ENCODE results near the gene CDH16. TPM values are rescaled to one million over a fixed set of nuclear protein-coding genes. Genes with fewer than 3 reads are reported as not detected.

Gene CDH16
- total RNA-seq, 1 donor from 2014 or later, result not detected

GRCh38 chr16:66908762-66909559 is 9.7 kb downstream of the CDH16 start:
- FAIRE-seq (no peak), DNase-seq (ENCODE audit: low read depth) (no peak)
- Histone ChIP-seq H4K20me1 (ENCODE audit: insufficient read depth, low read length) (no peaks in the 10 kb centered on the region), H3K4me1 (ENCODE audit: insufficient read depth, low read length) (no peaks in the 10 kb centered on the region), H3K79me2 (ENCODE audit: insufficient read depth, low read length) (no peaks in the 10 kb centered on the region), H2AFZ (ENCODE audit: low read depth, low read length) (no peak overlapping the region), H3K4me3 (ENCODE audit: insufficient read depth, low read depth, low read length) (no peak overlapping the region), H3K4me2 (ENCODE audit: low read length) (no peak overlapping the region), H3K27ac (ENCODE audit: low read depth, low read length) (no peak overlapping the region), H3K9me3 (ENCODE audit: insufficient read depth, low read depth, low read length) (no peaks in the 10 kb centered on the region), H3K9ac (ENCODE audit: low read length) (no peak overlapping the region), H3K27me3 (ENCODE audit: insufficient read depth, low read length) (peaks cover 11% of the 10 kb centered on the region), H3K36me3 (ENCODE audit: insufficient read depth, low read length) (no peaks in the 10 kb centered on the region)
- Mint-ChIP-seq H3K9me3 (ENCODE audit: unreplicated experiment) (peaks cover 6% of the 10 kb centered on the region), H3K4me1 (ENCODE audit: low read depth, unreplicated experiment) (peaks cover 13% of the 10 kb centered on the region), H3K36me3 (ENCODE audit: low read depth, unreplicated experiment) (peaks cover 4% of the 10 kb centered on the region), H3K27me3 (ENCODE audit: low read depth, unreplicated experiment) (peaks cover 46% of the 10 kb centered on the region), H3K4me3 (ENCODE audit: unreplicated experiment) (no peak overlapping the region), H3K27ac (ENCODE audit: unreplicated experiment) (no peak overlapping the region)
- TF ChIP-seq CTCF (IDR thresholded peaks at IDR 0.05; ENCODE audit: insufficient read depth, low read depth, low read length), result no peak
- no peak for TF ChIP-seq EZH2 (IDR thresholded peaks at IDR 0.05; ENCODE audit: insufficient read depth, low read length)

GRCh38 chr16:66908116-66908515 is 10.6 kb downstream of the CDH16 start:
- peaks cover 13% of the 10 kb centered on the region for H3K4me1 Mint-ChIP-seq (ENCODE audit: low read depth, unreplicated experiment)
- no peak overlapping the region for H3K27ac Mint-ChIP-seq (ENCODE audit: unreplicated experiment)
- FAIRE-seq, result no peak

More at GRCh38 chr16:66908116-66908515, 10.6 kb downstream of the CDH16 start:
- no peaks in the 10 kb centered on the region for H4K20me1 ChIP-seq (ENCODE audit: insufficient read depth, low read length)
- Mint-ChIP-seq H3K9me3 (ENCODE audit: unreplicated experiment) (peaks cover 6% of the 10 kb centered on the region), H3K36me3 (ENCODE audit: low read depth, unreplicated experiment) (peaks cover 4% of the 10 kb centered on the region), H3K4me3 (ENCODE audit: unreplicated experiment) (no peak overlapping the region), H3K27me3 (ENCODE audit: low read depth, unreplicated experiment) (peaks cover 41% of the 10 kb centered on the region)
- H3K4me1 ChIP-seq (ENCODE audit: insufficient read depth, low read length), result no peaks in the 10 kb centered on the region
- DNase-seq (ENCODE audit: low read depth), result no peak
- H3K9ac ChIP-seq (ENCODE audit: low read length), result no peak overlapping the region
- peaks cover 11% of the 10 kb centered on the region for H3K27me3 ChIP-seq (ENCODE audit: insufficient read depth, low read length)
- H3K4me3 ChIP-seq (ENCODE audit: insufficient read depth, low read depth, low read length), result no peak overlapping the region
- H3K9me3 ChIP-seq (ENCODE audit: insufficient read depth, low read depth, low read length), result no peaks in the 10 kb centered on the region
- no peak overlapping the region for H3K27ac ChIP-seq (ENCODE audit: low read depth, low read length)
- no peak overlapping the region for H3K4me2 ChIP-seq (ENCODE audit: low read length)
- TF ChIP-seq EZH2 (IDR thresholded peaks at IDR 0.05; ENCODE audit: insufficient read depth, low read length) (no peak), CTCF (IDR thresholded peaks at IDR 0.05; ENCODE audit: insufficient read depth, low read depth, low read length) (no peak)
- H3K36me3 ChIP-seq (ENCODE audit: insufficient read depth, low read length), result no peaks in the 10 kb centered on the region
- H3K79me2 ChIP-seq (ENCODE audit: insufficient read depth, low read length), result no peaks in the 10 kb centered on the region
- H2AFZ ChIP-seq (ENCODE audit: low read depth, low read length), result no peak overlapping the region
